ENCODE data around the gene MLC1.

Gene MLC1

DNA sequence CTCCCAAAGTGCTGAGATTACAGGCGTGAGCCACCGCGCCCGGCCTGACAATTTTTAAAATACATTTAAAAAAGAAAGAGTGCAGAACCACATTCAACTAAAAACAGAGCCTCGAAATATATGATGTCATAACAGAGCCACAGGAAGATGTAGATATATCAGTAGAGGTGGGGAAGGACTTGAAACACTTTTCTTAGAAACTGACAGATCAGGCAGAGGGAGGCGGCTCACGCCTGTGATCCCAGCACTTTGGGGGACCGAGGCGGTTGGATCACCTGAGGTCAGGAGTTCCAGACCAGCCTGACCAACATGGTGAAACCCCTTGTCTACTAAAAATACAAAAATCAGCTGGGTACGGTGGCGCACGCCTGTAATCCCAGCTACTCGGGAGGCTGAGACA lies 7.0 kb downstream of the MLC1 start:
- no peak for DNase-seq (ENCODE audit: low read depth in 4 of 4, low spot score in 1 of 4)

DNA sequence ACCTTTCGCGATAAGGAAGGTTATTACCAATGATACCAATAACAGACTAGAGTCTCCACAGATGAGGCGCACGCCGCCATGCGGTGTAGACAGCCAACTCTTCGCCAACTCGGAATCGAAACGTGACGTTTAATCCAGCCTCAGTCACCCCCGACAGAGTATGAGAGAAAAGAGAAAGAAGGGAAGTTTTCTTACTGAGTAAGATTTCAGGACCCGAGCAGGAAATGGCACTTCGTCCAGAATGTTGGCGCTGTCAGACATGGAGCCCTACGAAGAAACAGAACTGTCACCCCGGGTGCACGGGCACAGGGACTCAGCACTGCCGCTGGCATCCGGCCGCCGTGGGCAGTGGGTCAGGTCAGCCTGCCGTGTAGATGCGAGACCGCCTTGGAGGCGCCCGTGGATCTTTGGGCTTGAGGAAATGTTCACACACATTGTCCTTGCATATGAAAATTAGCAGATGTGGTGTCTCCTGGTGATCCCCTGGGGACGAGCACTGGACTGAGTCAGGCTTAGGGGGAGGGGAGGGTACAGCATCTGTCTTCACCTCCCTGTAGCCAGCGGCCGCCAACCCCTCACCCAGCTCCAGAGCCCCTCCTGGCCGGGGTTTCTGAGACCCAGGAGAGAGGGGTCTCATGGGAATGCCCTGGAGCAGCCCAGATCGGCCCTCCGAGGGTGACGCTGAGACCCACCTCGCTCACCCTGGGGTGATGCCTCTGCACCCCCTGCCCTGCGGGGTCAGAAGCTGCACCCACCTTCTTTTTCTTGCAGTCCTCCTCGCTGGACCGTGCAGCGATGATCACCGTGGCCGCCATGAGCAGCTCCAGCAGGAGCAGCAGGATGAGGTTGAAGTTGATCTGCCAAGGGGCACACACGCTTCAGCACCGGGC lies 8.3 kb downstream of the MLC1 start:
- DNase-seq (ENCODE audit: low read depth in 4 of 4, low spot score in 1 of 4), result no peak

DNA sequence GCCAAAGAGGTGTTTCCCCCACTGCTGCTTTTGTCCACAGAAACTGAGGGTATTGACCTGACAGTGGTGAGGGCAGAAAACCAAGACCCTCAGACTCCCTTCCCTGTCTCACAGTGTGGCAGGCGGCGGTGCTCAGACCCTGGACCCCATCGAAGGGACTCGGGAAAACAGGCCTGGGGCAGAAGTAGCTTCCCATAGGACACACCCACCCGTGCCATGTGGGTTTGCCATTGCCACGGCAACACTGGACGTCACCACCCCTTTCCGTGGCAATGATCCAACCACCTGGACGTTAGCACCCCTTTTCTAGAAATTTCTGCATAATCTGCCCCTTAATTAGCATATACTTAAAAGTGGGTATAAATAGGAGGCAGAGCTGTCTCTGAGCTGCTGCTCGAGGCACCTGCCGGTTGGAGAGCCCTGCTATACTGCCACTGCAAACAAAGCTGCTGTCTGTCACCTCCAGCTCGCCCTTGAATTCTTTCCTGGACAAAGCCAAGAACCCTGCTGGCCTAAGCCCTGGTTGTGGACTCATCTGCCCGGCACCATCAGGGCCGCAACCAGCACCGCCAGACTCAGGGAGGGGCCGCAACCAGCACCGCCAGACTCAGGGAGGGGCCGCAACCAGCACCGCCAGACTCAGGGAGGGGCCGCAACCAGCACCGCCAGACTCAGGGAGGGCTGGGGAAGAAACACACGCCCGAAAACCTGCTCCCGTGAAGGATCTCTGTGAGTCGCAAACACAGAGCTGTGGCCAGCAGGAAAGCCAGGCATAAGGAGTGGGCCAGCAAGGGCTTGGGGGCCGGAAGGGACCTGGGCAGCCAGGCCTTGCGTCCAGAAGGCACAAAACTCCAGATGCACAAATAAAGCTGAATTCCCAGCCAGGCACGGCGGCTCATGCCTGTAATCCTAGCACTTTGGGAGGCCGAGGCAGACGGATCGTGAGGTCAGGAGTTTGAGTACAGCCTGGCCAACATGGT lies 10.4 kb downstream of the MLC1 start:
- no peak for DNase-seq (ENCODE audit: low read depth in 4 of 4, low spot score in 1 of 4)

DNA sequence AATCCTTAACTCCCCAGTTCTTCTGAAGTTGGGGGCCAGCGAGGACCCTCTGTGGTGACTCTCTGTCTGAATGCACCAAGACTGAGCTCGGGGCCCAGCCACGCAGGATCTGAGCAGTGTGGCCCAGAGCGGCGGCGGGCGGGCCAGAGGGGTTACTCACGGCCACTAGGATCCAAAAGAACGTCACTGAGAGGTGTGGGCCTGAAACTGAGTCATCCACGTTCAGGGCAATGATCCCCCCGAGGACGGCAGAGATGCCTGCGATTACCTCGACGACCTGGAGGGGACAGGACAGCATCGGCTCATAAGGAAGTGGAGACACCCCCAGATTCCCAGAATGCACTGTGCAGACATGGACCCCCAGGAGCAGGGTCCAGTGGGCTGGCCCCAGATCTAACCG lies 11.2 kb downstream of the MLC1 start:
- no peak for DNase-seq (ENCODE audit: low read depth in 4 of 4, low spot score in 1 of 4)

DNA sequence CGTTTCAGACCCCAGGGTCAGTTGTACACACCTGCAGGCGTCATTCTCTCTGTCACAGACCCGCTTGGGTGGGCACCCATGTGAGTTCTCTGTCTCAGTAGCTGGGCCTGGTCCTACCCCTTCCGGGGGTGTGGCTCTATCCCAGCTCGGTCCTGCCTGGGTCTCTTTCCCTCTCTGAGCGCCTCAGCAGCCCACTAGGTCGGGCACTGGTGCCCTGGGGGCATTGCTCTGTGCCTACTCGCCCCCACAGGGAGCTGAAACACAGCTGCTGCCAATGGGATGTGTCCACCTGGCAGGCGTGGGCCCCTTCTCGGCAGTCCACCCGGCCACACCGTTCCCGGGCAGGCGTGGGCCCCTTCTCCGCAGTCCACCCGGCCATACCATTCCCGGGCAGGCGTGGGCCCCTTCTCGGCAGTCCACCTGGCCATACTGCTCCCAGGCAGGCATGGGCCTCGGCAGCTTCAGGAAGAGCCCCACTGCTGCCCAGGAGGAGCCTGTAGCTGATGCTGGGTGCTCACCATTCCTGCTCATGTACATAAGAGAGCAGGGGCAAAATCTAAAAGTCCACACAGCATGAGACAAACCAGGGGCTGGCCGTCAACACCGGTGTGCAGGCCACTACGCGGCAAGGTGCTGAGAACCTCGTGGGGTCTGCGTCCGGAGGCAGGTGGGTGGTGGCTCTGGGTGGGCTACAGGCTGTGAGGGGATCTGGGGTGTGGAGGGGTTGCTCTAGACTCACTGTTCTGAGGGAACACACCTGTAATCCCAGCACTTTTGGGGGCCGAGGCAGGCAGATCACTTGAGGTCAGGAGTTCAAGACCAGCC lies 12.3 kb downstream of the MLC1 start:
- no peak for DNase-seq (ENCODE audit: low read depth in 4 of 4, low spot score in 1 of 4)

DNA sequence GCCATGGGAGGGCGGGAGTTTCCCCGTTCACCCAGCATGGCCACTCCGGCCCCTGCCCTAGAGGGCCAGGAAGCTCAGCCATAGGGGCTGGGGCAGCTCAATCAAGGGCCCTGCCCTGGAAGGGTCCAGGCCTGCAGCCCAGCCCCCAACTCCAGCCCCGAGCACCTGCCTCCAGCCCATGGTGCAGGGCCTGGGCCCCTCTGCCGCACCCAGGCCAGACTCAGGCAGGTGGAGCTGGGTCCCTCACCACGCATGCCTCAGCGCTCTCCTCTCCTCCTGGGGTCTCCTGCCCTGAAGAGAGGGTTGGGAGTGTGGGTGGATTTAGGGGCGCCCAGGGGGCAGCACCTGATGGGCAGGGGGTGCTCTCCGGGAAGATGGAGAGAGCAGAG lies 13.1 kb downstream of the MLC1 start:
- DNase-seq (ENCODE audit: low read depth in 4 of 4, low spot score in 1 of 4), result no peak

DNA sequence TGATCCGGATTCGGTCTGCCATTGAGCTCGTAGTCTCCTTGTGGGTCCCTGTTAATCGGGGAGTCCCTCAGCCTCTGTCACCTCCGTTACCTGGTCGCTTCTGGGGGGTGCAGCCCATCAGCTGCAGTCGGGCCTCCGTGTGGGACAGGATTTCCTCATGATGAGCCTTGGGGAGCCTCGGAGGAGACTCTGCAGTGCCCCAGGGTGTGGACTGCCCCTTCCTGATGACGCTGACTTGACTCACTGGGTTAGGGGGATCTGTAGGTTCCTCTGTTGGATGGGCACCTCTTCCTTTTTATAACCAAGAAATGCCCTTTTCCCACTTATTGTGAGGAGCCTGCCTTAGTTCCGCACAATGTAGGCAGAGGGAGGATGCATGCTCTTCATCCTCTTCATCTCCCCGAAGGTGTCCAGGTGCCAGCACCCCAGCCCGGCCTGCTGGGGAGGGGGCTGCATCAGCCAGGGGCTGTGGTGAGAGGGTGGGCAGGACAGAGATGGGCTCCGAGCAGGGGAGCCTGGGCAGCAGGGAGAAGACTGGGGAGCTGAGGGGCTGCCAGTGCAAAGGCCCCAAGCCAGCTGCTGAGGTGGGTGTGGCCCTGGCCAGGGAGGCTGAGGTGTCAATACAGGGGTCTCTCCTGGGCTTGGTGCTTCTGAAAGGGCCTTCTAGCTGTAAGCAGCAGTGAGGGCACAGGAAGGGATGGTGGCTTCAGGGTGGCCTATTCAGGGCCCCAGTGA lies 13.6 kb downstream of the MLC1 start:
- no peak for DNase-seq (ENCODE audit: low read depth in 4 of 4, low spot score in 1 of 4)

DNA sequence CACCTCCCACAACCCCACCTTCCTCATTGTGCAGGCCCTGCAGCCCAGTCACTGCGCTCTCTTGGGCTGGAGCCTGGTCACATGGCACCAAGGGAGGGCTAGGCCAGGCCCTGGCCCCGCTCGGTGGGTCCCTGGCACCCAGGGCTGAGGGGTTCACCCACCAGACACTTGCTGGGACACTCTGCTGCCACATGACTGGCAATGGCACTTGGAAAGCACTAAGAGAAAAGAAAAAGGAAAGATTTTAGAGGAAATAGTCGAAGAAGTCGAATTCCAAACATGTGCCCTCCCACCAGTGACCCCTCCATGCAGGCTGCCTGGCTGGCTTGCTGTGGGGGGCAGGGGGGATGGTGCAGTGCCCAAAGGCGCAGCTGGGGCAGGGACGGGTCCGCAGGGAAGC lies 14.9 kb downstream of the MLC1 start:
- DNase-seq (ENCODE audit: low read depth in 4 of 4, low spot score in 1 of 4), result no peak

DNA sequence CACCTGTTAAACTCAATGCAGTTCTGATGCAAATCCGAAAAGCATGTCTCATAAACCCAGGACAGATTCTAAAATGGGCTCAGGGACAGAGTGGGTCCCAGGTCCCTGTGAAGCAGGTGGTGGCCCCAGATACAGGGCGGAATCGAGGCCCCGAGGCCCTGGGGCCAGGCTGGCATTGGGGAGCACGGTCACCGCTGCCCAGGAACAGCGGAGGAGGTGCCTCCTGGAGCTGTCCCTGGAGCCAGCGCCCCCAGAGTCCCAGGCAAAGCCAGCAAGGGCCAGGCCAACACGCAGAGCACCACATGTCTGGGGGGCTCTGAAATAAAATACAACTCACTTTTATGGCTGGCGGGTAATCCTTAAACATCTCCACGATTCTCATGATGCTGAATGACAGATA lies 17.1 kb downstream of the MLC1 start:
- DNase-seq (ENCODE audit: low read depth in 4 of 4, low spot score in 1 of 4), result no peak

DNA sequence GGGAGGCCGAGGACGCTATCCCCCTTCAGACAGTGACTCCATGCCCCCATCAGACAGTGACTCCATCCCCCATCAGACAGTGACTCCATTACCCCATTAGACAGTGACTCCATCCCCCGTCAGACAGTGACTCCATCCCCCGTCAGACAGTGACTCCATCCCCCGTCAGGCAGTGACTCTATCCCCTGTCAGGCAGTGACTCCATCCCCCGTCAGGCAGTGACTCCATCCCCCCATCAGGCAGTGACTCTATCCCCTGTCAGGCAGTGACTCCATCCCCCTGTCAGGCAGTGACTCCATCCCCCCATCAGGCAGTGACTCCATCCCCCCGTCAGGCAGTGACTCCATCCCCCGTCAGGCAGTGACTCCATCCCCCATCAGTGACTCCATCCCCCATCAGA lies 18.0 kb downstream of the MLC1 start:
- no peak for DNase-seq (ENCODE audit: low read depth in 4 of 4, low spot score in 1 of 4)

DNA sequence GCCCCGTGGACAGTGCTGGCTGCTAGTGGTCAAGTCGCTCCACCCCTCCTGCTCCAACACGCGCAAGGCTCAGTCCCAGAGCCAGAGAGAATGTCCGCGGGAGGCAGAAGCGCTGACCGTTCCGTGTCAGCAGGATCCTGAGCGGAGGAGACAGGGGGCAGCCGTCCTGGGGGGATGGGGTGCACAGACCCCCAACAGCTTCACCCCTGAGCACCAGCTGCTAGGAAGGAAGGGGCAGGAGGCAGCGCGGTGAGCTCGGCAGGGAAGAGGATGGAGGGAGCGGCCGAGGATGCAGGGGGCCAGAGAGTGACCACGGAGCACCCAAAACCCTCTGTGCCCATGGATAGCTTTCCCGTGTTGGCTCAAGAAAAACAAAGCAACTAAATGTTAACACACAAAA lies 20.8 kb downstream of the MLC1 start:
- DNase-seq (ENCODE audit: low read depth in 4 of 4, low spot score in 1 of 4), result no peak

DNA sequence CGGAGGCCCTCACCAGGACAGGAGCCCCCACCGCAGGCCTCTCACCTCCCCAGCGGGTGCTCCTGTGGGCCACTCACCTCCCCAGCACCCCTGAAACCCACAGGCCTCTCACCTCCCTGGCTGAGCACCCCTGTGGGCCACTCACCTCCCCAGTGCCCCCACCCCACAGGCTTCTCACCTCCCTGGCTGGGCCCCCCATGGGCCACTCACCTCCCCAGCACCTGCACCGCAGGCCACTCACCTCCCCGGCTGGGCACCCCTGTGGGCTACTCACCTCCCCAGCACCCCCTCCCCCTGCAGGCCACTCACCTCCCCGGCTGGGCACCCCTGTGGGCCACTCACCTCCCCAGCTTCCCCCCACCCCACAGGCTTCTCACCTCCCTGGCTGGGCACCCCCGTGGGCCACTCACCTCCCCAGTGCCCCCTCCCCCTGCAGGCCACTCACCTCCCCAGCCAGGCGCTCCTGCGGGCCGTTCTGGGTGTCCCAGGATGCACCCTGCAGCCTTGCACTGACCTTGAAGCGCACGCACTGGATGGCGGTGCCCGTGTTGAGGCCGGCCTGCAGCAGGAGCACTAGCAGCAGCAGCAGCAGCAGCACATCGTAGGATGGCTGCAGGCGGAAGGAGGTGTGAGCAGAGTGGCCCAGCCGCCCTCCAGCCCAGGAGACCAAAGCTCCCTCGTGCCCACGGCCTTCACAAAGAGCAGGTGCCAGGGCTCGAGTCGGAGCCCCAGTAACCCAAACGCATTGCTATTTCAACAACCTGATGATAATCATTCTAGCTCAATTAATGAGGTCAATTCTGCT lies 21.4 kb downstream of the MLC1 start:
- no peak for DNase-seq (ENCODE audit: low read depth in 4 of 4, low spot score in 1 of 4)

DNA sequence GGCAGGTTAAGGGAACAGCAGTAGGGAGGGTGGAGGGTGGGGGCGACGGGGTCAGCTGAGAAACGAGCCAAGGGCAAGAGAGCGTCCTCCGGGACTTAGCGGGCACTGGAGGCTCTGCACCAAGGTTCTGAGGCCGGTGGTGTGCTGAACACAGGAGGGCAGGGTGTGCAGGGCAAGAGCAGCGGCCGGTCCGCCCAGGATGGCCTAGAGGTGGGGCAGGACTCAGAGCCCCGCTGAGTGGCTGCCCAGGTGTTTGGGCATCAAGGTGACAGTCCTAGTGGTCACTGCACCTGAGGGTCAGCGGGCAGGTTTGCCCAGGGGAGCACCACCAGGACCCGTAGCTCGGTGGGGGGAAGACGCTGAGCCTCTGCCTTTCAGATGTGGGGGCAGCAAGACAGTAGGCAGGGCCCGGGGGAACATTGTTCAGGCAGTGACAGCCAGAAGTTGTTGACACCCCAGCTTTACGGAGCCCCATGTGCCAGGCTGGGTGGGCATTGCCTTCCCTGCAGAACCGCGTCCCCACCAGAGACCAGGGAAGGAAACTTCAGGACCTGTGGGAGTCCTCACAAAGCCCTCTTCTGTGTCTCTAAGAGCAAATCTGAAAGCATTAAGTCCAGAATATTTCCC lies 22.6 kb downstream of the MLC1 start:
- no peak for DNase-seq (ENCODE audit: low read depth in 4 of 4, low spot score in 1 of 4)

DNA sequence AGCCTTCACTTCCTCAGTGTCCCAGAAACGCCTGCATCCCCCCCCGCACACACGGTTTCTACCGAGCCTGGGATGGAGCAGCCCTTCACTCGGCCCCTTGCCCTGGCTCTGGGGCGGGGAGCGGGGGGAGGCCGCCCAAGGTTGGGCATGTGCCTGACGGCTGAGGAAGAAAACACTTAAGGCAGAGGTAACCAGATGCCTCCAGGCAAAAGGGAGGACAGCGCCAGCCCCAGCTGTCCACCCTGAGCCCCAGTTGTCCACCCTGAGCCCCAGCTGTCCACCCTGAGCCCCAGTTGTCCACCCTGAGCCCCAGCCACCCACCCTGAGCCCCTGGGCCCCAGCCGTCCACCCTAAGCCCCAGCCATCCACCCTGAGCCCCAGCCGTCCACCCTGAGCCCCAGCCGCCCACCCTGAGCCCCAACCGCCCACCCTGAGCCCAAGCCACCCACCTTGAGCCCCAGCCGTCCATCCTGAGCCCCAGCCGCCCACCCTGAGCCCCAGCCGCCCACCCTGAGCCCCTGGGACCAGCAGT lies 23.3 kb downstream of the MLC1 start:
- DNase-seq (ENCODE audit: low read depth in 4 of 4, low spot score in 1 of 4), result no peak

DNA sequence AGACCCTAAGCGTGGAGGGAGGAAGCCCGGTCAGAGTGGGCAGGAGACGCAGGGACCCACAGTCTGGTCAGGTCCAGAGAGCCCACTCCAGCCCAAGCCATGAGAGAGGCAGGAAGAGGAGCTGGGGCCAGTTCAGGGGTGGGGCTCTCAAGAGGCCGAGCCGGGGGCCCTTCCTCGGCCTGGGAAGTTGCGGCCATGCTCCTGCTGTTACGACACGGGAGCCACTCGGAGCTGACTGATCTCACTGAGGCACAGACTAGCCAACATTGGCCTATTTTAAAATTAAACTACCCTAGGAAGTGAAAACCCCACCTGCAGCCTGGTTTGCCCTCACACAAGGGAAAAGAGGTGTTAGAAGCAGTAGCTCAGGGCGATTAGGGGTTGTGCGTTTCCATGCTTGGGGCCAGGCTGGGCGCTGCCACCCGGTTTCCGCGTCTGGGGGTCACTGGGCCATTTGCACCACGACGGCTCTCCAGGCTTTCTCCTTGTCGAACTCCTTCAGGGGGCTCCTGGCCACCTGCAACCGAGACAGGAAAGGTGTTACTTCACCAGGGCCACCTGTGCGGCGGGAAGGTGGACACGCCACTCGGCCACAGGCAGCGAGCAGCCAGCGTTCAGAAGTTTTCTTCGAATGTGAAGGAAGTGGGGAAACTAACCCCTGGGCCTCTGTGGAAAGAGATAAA lies 23.9 kb downstream of the MLC1 start:
- no peak for DNase-seq (ENCODE audit: low read depth in 4 of 4, low spot score in 1 of 4)

DNA sequence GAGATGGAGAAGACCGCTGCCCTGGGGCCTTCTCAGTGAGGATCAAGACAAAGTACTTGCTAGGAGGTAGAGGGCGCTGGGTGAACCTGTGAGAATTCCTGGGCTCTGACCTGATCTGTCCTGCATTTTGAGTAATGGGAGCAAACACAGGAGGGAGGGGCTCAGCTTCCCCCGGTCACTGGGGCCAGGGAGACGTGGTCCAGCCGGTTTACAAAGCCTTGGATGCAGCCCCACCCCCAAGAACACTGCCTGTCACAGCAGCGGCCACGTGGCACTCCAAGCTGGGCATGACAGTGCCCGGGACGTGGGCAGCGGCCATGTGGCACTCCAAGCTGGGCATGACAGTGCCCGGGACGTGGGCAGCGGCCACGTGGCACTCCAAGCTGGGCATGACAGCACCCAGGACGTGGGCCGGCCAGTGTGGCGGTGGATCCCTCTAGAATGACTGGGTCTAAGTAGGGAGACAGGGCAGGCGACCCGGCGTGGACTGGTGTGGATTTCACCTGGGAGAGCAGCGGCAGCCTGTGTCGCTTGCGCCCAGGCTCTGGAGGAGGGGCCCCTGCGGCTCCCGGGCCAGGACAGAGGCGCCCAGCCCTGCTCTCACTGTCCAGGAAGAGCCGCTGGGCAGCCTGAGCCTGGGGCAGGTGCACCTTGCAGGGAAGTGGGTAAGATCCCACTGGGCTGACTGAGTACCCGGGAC lies 24.6 kb downstream of the MLC1 start:
- no peak for DNase-seq (ENCODE audit: low read depth in 4 of 4, low spot score in 1 of 4)

DNA sequence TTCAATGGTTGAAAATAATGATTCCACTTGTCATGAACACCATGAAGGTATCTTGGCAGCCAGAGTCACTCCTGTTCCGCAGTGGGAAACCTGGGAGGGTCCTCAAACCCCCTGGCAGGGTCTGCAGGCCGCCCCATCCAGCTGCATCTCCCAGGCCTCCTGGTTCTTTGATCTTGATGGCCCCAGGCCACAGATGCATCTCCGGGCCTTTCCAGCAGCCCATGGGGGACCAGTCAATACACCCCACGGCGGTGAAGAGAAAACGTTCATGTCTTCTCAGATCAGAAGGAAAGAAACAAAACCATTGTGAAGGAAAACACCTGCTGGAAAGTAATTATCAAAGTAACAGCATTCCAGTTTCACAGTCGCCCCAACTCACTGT lies 25.4 kb downstream of the MLC1 start:
- DNase-seq (ENCODE audit: low read depth in 4 of 4, low spot score in 1 of 4), result no peak

Data from stimulated activated CD4-positive, alpha-beta T cell treated with anti-CD3 and anti-CD28 coated beads, Interleukin-1b, Interleukin-23, amount 100 ng/mL, for 24 hours (primary cell).